ENCODE results near the gene DEFB132. TPM values are rescaled to one million over a fixed set of nuclear protein-coding genes. Genes with fewer than 3 reads are reported as not detected.

DEFB132 gene
- total and polyA plus RNA-seq, 2 of the 8 experiments (the other 6 are each of a cell fraction or from before 2014, with no cell fraction given), result not detected

DNA sequence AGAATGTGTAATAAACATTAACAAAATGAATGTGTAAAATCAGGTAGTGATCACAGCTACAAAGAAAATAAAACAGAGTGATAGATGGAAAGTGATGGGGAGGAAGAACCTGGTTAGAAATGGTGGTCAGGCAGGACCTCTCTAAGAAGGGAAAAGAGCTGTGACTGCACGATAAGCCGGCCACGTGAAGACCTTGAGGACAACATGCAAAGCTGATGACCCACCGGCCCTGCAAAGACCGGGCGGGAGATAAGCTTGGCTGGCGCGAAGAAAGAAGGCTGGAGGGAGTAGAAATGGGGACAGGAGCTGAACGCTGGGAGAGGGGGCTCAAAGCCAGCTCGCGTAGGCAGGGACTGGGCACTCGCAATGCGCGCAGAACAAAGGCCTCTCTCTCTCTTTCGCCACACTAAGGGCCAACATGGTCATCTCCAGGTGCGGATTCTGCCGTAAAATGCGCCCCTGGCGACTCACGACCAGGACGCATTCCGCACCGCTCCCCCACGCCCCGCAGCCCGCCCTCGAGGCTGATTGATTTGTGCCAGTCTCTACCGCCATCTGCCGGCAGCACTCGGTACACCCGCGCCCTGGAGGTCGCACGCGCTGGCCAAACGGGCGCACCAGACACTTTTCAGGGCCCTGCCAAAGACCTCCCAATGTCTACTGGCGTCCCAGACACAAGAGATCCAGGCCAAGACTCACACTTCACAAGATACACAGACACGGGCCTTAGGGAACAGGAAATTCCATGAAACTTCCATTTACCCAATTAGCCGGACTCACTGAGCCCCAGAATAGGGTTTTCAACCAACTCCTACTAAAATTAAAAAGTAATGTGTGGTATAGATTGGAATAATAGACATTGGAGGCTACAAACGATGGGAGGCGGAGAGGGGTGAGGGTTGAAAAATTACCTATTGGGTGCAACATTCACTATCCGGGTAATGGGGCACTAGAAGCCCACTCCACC is 9.4 kb downstream of the DEFB132 start (continued):
- TF ChIP-seq GABPA (IDR thresholded peaks at IDR 0.05; ENCODE audit: borderline replicate concordance, insufficient read depth, low read length) (no peak; the same call in 1 of the 2 replicates), ATF2 (IDR thresholded peaks at IDR 0.05; ENCODE audit: low read length) (no peak), MAFK (IDR thresholded peaks at IDR 0.05; ENCODE audit: low read depth, low read length) (no peak), RFX5 (IDR thresholded peaks at IDR 0.05; ENCODE audit: borderline replicate concordance, low read depth, low read length) (0 out of 2 replicates have a peak, but pooled peaks have one; percentile 46), POU5F1 (IDR thresholded peaks at IDR 0.05; ENCODE audit: low read depth, low read length) (no peak), NANOG (IDR thresholded peaks at IDR 0.05; ENCODE audit: insufficient read depth, low read depth, low read length, poor library complexity, severe bottlenecking) (no peak), RNF2 (IDR thresholded peaks at IDR 0.05; ENCODE audit: borderline replicate concordance, low read depth, low read length, missing control alignments, poor library complexity, severe bottlenecking) (no peak), JUND (IDR thresholded peaks at IDR 0.05; ENCODE audit: low read length) (0 out of 2 replicates have a peak, but pooled peaks have one; percentile 30), CTBP2 (IDR thresholded peaks at IDR 0.05; ENCODE audit: borderline replicate concordance, insufficient read depth, insufficient read length, low read length) (no peak), JUN (IDR thresholded peaks at IDR 0.05; ENCODE audit: low read depth, low read length) (no peak), SRF (IDR thresholded peaks at IDR 0.05; ENCODE audit: low read depth, low read length) (no peak), YY1 (IDR thresholded peaks at IDR 0.05; ENCODE audit: low read depth, low read length) (peak; percentile 43; the same call in 1 of the 2 replicates), HDAC6 (IDR thresholded peaks at IDR 0.05; ENCODE audit: low read depth, low read length) (no peak), CTCF (IDR thresholded peaks at IDR 0.05; ENCODE audit: control extremely low read depth in 1 of 3, insufficient read depth in 1 of 3, low read depth in 1 of 3, low read length in 3 of 3) (peak; percentile 96 to 98 (median 97)), ZNF274 (IDR thresholded peaks at IDR 0.05; ENCODE audit: borderline replicate concordance, extremely low read depth, low read length) (no peak), TAF7 (optimal IDR thresholded peaks at IDR 0.05; ENCODE audit: borderline replicate concordance, low read depth, low read length) (no peak), TBP (IDR thresholded peaks at IDR 0.05; ENCODE audit: low read depth, low read length) (peak; percentile 82), ASH2L (IDR thresholded peaks at IDR 0.05; ENCODE audit: low read length) (peak; percentile 44)
